K562 (cell line): Measurements from ENCODE around the gene OR2V2. TPM values are rescaled to one million over a fixed set of nuclear protein-coding genes. Genes with fewer than 3 reads are reported as not detected.
A peak's percentile ranks its signal among the peaks of the same experiment; 100 is the strongest.

Source experiments
- BRD9 ChIP-seq: fragments of 450-650 bp; IDR thresholded peaks from 2 replicates; pipeline ENCODE4 v1.6.1; 2018; ENCODE audit warnings: low read depth; ENCODE audit not compliant: partially characterized antibody
- CBFA2T3 ChIP-seq: fragments of 450-650 bp; IDR thresholded peaks from 2 replicates; pipeline ENCODE4 v1.6.1; 2017
- CEBPB ChIP-seq: fragments of 450-650 bp; IDR thresholded peaks from 2 replicates; pipeline ENCODE4 v1.6.1; 2016; ENCODE audit warnings: missing genetic modification characterization, missing compliant biosample characterization
- HDAC6 ChIP-seq: IDR thresholded peaks from 2 replicates; pipeline ENCODE4 v1.6.1; 2012; ENCODE audit warnings: low read depth, mild to moderate bottlenecking, control low read depth, inconsistent platforms, low read length, moderate library complexity
- HNRNPLL ChIP-seq: fragments of 200-400 bp; formaldehyde crosslinking; IDR thresholded peaks from 2 replicates; pipeline ENCODE4 v1.6.1; 2017; ENCODE audit warnings: low read length, low read depth, mild to moderate bottlenecking; ENCODE audit not compliant: poor library complexity, severe bottlenecking
- L3MBTL2 ChIP-seq: fragments of 450-650 bp; IDR thresholded peaks from 2 replicates; pipeline ENCODE4 v1.6.1; 2016; ENCODE audit warnings: mild to moderate bottlenecking, moderate library complexity
- NCOA2 ChIP-seq, 2 experiments: fragments of 450-650 bp; IDR thresholded peaks; 2 replicates each; pipeline ENCODE4 v1.6.1; 2018; ENCODE audit warnings: mild to moderate bottlenecking in 2 of 2, moderate library complexity in 1 of 2; ENCODE audit not compliant: partially characterized antibody in 2 of 2
- NFRKB ChIP-seq: fragments of 450-650 bp; IDR thresholded peaks from 2 replicates; pipeline ENCODE4 v1.6.1; 2016; ENCODE audit warnings: low read depth
- PHB ChIP-seq: fragments of 250-450 bp; sonication (Bioruptor Pico); IDR thresholded peaks from 2 replicates; pipeline ENCODE4 v1.5.0; 2021
- POLR2A ChIP-seq: fragments of 450-650 bp; conservative IDR thresholded peaks from 2 replicates; pipeline ENCODE4 v1.6.1; 2016
- POLR3A ChIP-seq: IDR thresholded peaks from 2 replicates; pipeline ENCODE4 v1.6.1; 2011; ENCODE audit warnings: borderline replicate concordance, mild to moderate bottlenecking, moderate library complexity; ENCODE audit not compliant: insufficient read length, insufficient read depth; ENCODE audit errors: extremely low read depth
- POLR3G ChIP-seq: IDR thresholded peaks from 2 replicates; pipeline ENCODE4 v1.6.1; 2011; ENCODE audit not compliant: insufficient read length, insufficient replicate concordance; ENCODE audit errors: extremely low read depth
- PTRF ChIP-seq: fragments of 450-650 bp; IDR thresholded peaks from 2 replicates; pipeline ENCODE4 v1.6.1; 2016; ENCODE audit warnings: mild to moderate bottlenecking, missing genetic modification characterization, missing compliant biosample characterization
- RB1 ChIP-seq: fragments of 450-650 bp; IDR thresholded peaks from 2 replicates; pipeline ENCODE4 v1.6.1; 2017; ENCODE audit warnings: low read depth, mild to moderate bottlenecking
- RFX5 ChIP-seq: IDR thresholded peaks from 2 replicates; pipeline ENCODE4 v1.6.1; 2011; ENCODE audit warnings: low read depth, mild to moderate bottlenecking, improper control_type of control experiment, low read length
- SMARCE1 ChIP-seq: fragments of 450-650 bp; IDR thresholded peaks from 2 replicates; pipeline ENCODE4 v1.7.1; 2016; ENCODE audit warnings: mild to moderate bottlenecking
- SP1 ChIP-seq: sonication (generic); formaldehyde crosslinking; IDR thresholded peaks from 2 replicates; pipeline ENCODE4 v1.8.1; 2022; ENCODE audit warnings: mild to moderate bottlenecking, missing genetic modification reagents
- XRCC4 ChIP-seq: IDR thresholded peaks from one replicate; pipeline ENCODE4 v1.6.1; 2011; ENCODE audit not compliant: insufficient read depth, insufficient read length; ENCODE audit errors: extremely low read depth
- ZNF561 ChIP-seq: fragments of 450-650 bp; formaldehyde crosslinking; conservative IDR thresholded peaks from 2 replicates; pipeline ENCODE4 v1.4.0; 2020; ENCODE audit warnings: mild to moderate bottlenecking, moderate library complexity
- ZNF780A ChIP-seq: fragments of 250-450 bp; sonication (Bioruptor Pico); IDR thresholded peaks from 2 replicates; pipeline ENCODE4 v1.5.0; 2021; ENCODE audit warnings: mild to moderate bottlenecking
- polyA plus RNA-seq, 8 experiments: library from polyadenylated mRNA; depleted of rRNA in 4 of 8; stranded (reverse) in 5 of 8; unstranded in 3 of 8; fragments of >200 nt; fragmentation: Nextera tagmentation in 2 of 8; fragmentation: Illumina TruSeq in 1 of 8; extraction: Ambion mirVana in 2 of 8; extraction: Trizol in 1 of 8; gene quantifications; 2 replicates each; pipeline versions ENCODE4 v1.2.1 to v1.2.3, GENCODE V29; 2011 to 2014; ENCODE audit warnings: inconsistent platforms in 1 of 8, missing spikeins in 1 of 8
- total RNA-seq, 7 experiments: library from RNA; depleted of rRNA in 6 of 7; stranded (reverse); fragments of >200 nt in 6 of 7; fragmentation: Illumina TruSeq in 2 of 7; extraction: Trizol in 2 of 7; gene quantifications; 2 replicates each; pipeline versions ENCODE4 v1.2.1 to v1.2.3, GENCODE V29; 2011 to 2021; ENCODE audit warnings: low replicate concordance in 1 of 7
- TF ChIP-seq, protein P1 (sequence below): fragments of 250-450 bp; sonication (Bioruptor Pico); IDR thresholded peaks from 2 replicates; pipeline ENCODE4 v1.4.0; 2020; ENCODE audit warnings: mild to moderate bottlenecking
- TF ChIP-seq, protein P2 (sequence below), 2 experiments: fragments of 200-800 bp in 1 of 2; sonication (Bioruptor generic) in 1 of 2; sonication (generic) in 1 of 2; formaldehyde crosslinking in 1 of 2; IDR thresholded peaks in 1 of 2; conservative IDR thresholded peaks in 1 of 2; 2 replicates each; pipeline versions ENCODE4 v1.5.0 to v1.6.1; 2016 to 2020; ENCODE audit warnings: missing compliant biosample characterization in 1 of 2, missing genetic modification characterization in 1 of 2, missing genetic modification reagents in 1 of 2
- TF ChIP-seq, protein P3 (sequence below): IDR thresholded peaks from 3 replicates; pipeline ENCODE4 v1.6.1; 2011; ENCODE audit warnings: borderline replicate concordance, mild to moderate bottlenecking, moderate library complexity; ENCODE audit not compliant: insufficient read length; ENCODE audit errors: extremely low read depth

Gene OR2V2
- total and polyA plus RNA-seq, 9 of the 15 experiments (the other 6 are each of a cell fraction or from before 2014, with no cell fraction given), result 0.01 TPM; not detected in 8

DNA sequence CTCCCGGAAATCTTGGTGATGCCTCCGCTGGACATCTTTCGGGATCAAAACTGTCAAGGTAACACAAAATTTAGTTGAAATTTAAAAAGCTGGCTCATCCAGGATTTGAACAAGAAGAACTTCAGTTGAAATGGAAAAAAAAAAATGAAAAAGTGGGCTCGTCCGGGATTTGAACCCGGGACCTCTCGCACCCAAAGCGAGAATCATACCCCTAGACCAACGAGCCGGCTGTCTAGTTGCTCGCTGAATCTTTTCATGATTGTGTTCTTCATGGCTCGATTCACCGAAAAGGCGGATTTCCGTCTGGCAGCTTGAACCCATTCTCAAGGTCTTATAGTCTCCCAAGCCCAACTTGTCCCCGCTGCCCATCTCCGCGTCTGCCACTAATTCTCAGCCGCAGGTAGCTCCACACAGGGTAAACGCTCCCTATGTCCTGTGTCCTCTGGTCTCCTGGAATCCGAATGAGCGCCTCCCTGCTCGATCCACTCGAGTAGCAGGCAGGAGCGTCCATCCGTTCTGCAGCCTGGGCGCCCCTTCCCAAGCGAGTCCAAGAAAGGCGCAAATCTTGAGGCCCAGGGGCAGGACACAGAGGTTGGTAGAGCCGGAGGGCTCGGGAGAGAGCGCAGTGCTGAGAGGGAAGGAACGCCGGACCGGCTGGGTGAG is 41.4 kb downstream of the OR2V2 start (continued):
- TF ChIP-seq, protein P1, sequence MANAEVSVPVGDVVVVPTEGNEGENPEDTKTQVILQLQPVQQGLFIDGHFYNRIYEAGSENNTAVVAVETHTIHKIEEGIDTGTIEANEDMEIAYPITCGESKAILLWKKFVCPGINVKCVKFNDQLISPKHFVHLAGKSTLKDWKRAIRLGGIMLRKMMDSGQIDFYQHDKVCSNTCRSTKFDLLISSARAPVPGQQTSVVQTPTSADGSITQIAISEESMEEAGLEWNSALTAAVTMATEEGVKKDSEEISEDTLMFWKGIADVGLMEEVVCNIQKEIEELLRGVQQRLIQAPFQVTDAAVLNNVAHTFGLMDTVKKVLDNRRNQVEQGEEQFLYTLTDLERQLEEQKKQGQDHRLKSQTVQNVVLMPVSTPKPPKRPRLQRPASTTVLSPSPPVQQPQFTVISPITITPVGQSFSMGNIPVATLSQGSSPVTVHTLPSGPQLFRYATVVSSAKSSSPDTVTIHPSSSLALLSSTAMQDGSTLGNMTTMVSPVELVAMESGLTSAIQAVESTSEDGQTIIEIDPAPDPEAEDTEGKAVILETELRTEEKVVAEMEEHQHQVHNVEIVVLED (CRISPR knock-in tag), result no peak
- TF ChIP-seq RFX5 (peak; percentile 68; the same call in 1 of the 2 replicates), RB1 (peak; percentile 54; the same call in 1 of the 2 replicates), NCOA2 (IDR thresholded peaks at IDR 0.05; ENCODE audit: partially characterized antibody in 2 of 2) (no peak), CBFA2T3 (no peak), BRD9 (peak; percentile 94), POLR3A (peak; percentile 81), SMARCE1 (no peak; the same call in 1 of the 2 replicates), XRCC4 (no peak), POLR3G (peak; percentile 40), HNRNPLL (peak; percentile 8), L3MBTL2 (0 out of 2 replicates have a peak, but pooled peaks have one; percentile 40), PHB (CRISPR knock-in tag) (no peak), ZNF561 (CRISPR knock-in tag) (no peak), NFRKB (0 out of 2 replicates have a peak, but pooled peaks have one; percentile 18), HDAC6 (peak; percentile 49; the same call in 1 of the 2 replicates), PTRF (tag) (no peak), POLR2A (0 out of 2 replicates have a peak, but pooled peaks have one; percentile 25), CEBPB (no peak), SP1 (peak; percentile 70; the same call in 1 of the 2 replicates), ZNF780A (CRISPR knock-in tag) (no peak)
- TF ChIP-seq, protein P2, sequence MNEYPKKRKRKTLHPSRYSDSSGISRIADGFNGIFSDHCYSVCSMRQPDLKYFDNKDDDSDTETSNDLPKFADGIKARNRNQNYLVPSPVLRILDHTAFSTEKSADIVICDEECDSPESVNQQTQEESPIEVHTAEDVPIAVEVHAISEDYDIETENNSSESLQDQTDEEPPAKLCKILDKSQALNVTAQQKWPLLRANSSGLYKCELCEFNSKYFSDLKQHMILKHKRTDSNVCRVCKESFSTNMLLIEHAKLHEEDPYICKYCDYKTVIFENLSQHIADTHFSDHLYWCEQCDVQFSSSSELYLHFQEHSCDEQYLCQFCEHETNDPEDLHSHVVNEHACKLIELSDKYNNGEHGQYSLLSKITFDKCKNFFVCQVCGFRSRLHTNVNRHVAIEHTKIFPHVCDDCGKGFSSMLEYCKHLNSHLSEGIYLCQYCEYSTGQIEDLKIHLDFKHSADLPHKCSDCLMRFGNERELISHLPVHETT (CRISPR knock-in tag; conservative IDR thresholded peaks at IDR 0.05 in 1 of 2, IDR thresholded peaks at IDR 0.05 in 1 of 2), result peak in 1 of 2 experiments; percentile 78; a peak in 1 of 4 replicates
- TF ChIP-seq, protein P3, sequence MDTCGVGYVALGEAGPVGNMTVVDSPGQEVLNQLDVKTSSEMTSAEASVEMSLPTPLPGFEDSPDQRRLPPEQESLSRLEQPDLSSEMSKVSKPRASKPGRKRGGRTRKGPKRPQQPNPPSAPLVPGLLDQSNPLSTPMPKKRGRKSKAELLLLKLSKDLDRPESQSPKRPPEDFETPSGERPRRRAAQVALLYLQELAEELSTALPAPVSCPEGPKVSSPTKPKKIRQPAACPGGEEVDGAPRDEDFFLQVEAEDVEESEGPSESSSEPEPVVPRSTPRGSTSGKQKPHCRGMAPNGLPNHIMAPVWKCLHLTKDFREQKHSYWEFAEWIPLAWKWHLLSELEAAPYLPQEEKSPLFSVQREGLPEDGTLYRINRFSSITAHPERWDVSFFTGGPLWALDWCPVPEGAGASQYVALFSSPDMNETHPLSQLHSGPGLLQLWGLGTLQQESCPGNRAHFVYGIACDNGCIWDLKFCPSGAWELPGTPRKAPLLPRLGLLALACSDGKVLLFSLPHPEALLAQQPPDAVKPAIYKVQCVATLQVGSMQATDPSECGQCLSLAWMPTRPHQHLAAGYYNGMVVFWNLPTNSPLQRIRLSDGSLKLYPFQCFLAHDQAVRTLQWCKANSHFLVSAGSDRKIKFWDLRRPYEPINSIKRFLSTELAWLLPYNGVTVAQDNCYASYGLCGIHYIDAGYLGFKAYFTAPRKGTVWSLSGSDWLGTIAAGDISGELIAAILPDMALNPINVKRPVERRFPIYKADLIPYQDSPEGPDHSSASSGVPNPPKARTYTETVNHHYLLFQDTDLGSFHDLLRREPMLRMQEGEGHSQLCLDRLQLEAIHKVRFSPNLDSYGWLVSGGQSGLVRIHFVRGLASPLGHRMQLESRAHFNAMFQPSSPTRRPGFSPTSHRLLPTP, result peak; percentile 82
